HEK293 (cell line): Measurements from ENCODE around the gene CSMD2.

Experiments used
- CTCF ChIP-seq: fragments of 450-650 bp; formaldehyde crosslinking; IDR thresholded peaks from 2 replicates; pipeline ENCODE4 v1.5.1; 2016; ENCODE audit warnings: missing biosample characterization, missing genetic modification characterization
- ELK4 ChIP-seq: IDR thresholded peaks from 2 replicates; pipeline ENCODE4 v1.6.1; 2011; ENCODE audit warnings: mild to moderate bottlenecking, low read depth, low read length, borderline replicate concordance
- KLF16 ChIP-seq: fragments of 450-650 bp; formaldehyde crosslinking; IDR thresholded peaks from 2 replicates; pipeline ENCODE4 v1.5.1; 2017; ENCODE audit warnings: missing biosample characterization, missing genetic modification characterization
- PRDM1 ChIP-seq: fragments of 450-650 bp; formaldehyde crosslinking; IDR thresholded peaks from 2 replicates; pipeline ENCODE4; 2016; ENCODE audit warnings: missing biosample characterization, missing genetic modification characterization
- ZBTB11 ChIP-seq: fragments of 450-650 bp; formaldehyde crosslinking; conservative IDR thresholded peaks from 2 replicates; pipeline ENCODE4 v1.5.1; 2016; ENCODE audit warnings: low read depth, missing biosample characterization, missing genetic modification characterization
- ZBTB17 ChIP-seq: fragments of 450-650 bp; formaldehyde crosslinking; IDR thresholded peaks from 2 replicates; pipeline ENCODE4 v1.5.1; 2016; ENCODE audit warnings: missing biosample characterization, missing genetic modification characterization
- ZBTB26 ChIP-seq: fragments of 450-650 bp; formaldehyde crosslinking; optimal IDR thresholded peaks from 2 replicates; pipeline ENCODE3; 2016; ENCODE audit warnings: missing biosample characterization, mild to moderate bottlenecking, missing genetic modification characterization
- ZBTB7A ChIP-seq: fragments of 450-650 bp; formaldehyde crosslinking; IDR thresholded peaks from 2 replicates; pipeline ENCODE4 v1.5.1; 2016; ENCODE audit warnings: low read depth, missing biosample characterization, missing genetic modification characterization
- ZNF239 ChIP-seq: fragments of 450-650 bp; formaldehyde crosslinking; IDR thresholded peaks from 2 replicates; pipeline ENCODE4 v1.5.1; 2016; ENCODE audit warnings: missing biosample characterization, missing genetic modification characterization
- ZNF311 ChIP-seq: fragments of 450-650 bp; formaldehyde crosslinking; IDR thresholded peaks from 2 replicates; pipeline ENCODE4 v1.5.1; 2017; ENCODE audit warnings: missing biosample characterization, missing genetic modification characterization, borderline replicate concordance
- ZNF433 ChIP-seq: fragments of 450-650 bp; formaldehyde crosslinking; IDR thresholded peaks from 2 replicates; pipeline ENCODE4 v1.5.1; 2016; ENCODE audit warnings: missing biosample characterization, missing genetic modification characterization, low read depth
- ZNF792 ChIP-seq: fragments of 450-650 bp; formaldehyde crosslinking; IDR thresholded peaks from 2 replicates; pipeline ENCODE4 v1.5.1; 2016; ENCODE audit warnings: missing biosample characterization, missing genetic modification characterization

GRCh38 chr1:33709174-33709782, 455.8 kb downstream of the CSMD2 start:
- no peak for TF ChIP-seq CTCF (tag by site-specific recombination)
- TF ChIP-seq KLF16 (tag by site-specific recombination): no peak
- no peak for TF ChIP-seq ZNF311
- no peak for TF ChIP-seq ZBTB17 (tag by site-specific recombination)
- no peak for TF ChIP-seq ZNF433
- no peak for TF ChIP-seq ELK4
- no peak for TF ChIP-seq PRDM1
- TF ChIP-seq ZBTB7A: no peak
- no peak for TF ChIP-seq ZNF239 (tag by site-specific recombination)
- no peak for TF ChIP-seq ZBTB11 (tag by site-specific recombination)
- no peak for TF ChIP-seq ZBTB26 (tag by site-specific recombination)
- TF ChIP-seq ZNF792: no peak
